Left ventricle myocardium inferior (tissue), 1 donor: ENCODE data around the gene TMUB2. TPM values are rescaled to one million over a fixed set of nuclear protein-coding genes. Genes with fewer than 3 reads are reported as not detected.

Experiments used
- DNase-seq: peaks from one replicate; pipeline ENCODE4 v3.0.0-alpha.2; 2020
- H3K27ac ChIP-seq: fragments of 200-600 bp; replicated peaks from 2 replicates; pipeline ENCODE4 v1.8.0; 2021
- H3K27me3 ChIP-seq: fragments of 200-600 bp; 2 replicates; pipeline ENCODE4 v1.8.0; 2021; ENCODE audit warnings: low read depth
- H3K36me3 ChIP-seq: fragments of 200-600 bp; 2 replicates; pipeline ENCODE4 v1.8.0; 2021
- H3K4me1 ChIP-seq: fragments of 200-600 bp; 2 replicates; pipeline ENCODE4 v1.8.0; 2021
- H3K4me3 ChIP-seq: fragments of 200-600 bp; 2 replicates; pipeline ENCODE4 v1.8.0; 2021; ENCODE audit warnings: mild to moderate bottlenecking, moderate library complexity
- H3K9me3 ChIP-seq: fragments of 200-600 bp; replicated peaks from 2 replicates; pipeline ENCODE4 v1.8.0; 2021
- CTCF ChIP-seq: fragments of 200-600 bp; IDR thresholded peaks from 2 replicates; pipeline ENCODE4 v1.8.0; 2021; ENCODE audit warnings: antibody characterized with exemption, mild to moderate bottlenecking, borderline replicate concordance
- intact Hi-C: fragments of 100-400 bp; cut with micrococcal nuclease; formaldehyde crosslinking; loops from one replicate; pipeline ENCODE4 v1.11.0; 2022
- total RNA-seq: library from RNA; stranded (reverse); fragmentation: NEBNext Ultra II Directional; extraction: Animal tissue kit (Norgen Biotek cat#: 25700); gene quantifications from one replicate; pipeline ENCODE4 v1.2.1, GENCODE V29; 2021
- donor health status: DM: no; HTN: yes; CAD: no; lungs with severe emphysema.

Gene TMUB2
- total RNA-seq, 1 donor from 2014 or later: 20.9 TPM

DNA sequence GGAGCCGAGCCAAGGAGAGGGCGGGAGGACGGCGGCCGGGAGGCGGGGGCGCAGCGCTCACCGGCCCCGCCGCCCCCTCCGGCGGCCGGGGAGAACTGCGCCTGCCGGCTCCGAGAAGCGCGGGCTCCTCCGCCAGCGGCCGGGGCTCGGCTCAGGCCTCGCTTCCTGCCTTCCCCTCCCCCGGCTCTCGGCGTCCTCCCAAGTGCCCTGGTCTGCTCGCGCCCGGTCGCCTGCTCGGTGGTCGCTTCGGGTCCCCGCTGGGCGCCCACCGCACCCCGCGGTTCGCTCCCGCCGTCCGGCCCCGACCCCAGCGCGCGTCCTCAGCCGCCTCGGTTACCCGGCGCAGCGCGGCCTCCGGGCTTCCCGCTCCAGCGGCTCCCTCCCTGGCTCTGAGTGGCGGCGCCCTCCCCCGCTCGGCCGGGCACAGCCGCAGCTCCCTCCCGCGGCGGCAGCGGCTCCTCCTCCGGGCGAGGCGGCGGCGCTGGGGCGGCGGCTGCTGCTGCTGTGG is 32.4 kb downstream of the TMUB2 start:
- Histone ChIP-seq H3K9me3 (no peaks in the 10 kb centered on the region), H3K4me3 (peak overlapping the region; percentile 84), H3K27ac (peak overlapping the region; percentile 100), H3K36me3 (peaks cover 33% of the 10 kb centered on the region), H3K27me3 (no peaks in the 10 kb centered on the region), H3K4me1 (peaks cover 69% of the 10 kb centered on the region)
- TF ChIP-seq CTCF: peak; percentile 59
- DNase-seq: no peak
- intact Hi-C loops: no loop called here

- Histone ChIP-seq H3K27me3 (no peaks in the 10 kb centered on the region), H3K27ac (peak within 1 kb of the TSS; percentile 100), H3K36me3 (peaks cover 27% of the 10 kb centered on the region), H3K9me3 (no peaks in the 10 kb centered on the region), H3K4me1 (peaks cover 74% of the 10 kb centered on the region), H3K4me3 (peak within 1 kb of the TSS; percentile 84)
- DNase-seq: peak; percentile 80
- no peak for TF ChIP-seq CTCF
- intact Hi-C loops: no loop called here
Measured at GRCh38 chr17:44219616-44220212, 32.9 kb downstream of the TMUB2 start, which contains the start of gene UBTF. UBTF (minus strand) TSS chr17:44219675; CDS start chr17:44218229, 1,446 bp downstream.

DNA sequence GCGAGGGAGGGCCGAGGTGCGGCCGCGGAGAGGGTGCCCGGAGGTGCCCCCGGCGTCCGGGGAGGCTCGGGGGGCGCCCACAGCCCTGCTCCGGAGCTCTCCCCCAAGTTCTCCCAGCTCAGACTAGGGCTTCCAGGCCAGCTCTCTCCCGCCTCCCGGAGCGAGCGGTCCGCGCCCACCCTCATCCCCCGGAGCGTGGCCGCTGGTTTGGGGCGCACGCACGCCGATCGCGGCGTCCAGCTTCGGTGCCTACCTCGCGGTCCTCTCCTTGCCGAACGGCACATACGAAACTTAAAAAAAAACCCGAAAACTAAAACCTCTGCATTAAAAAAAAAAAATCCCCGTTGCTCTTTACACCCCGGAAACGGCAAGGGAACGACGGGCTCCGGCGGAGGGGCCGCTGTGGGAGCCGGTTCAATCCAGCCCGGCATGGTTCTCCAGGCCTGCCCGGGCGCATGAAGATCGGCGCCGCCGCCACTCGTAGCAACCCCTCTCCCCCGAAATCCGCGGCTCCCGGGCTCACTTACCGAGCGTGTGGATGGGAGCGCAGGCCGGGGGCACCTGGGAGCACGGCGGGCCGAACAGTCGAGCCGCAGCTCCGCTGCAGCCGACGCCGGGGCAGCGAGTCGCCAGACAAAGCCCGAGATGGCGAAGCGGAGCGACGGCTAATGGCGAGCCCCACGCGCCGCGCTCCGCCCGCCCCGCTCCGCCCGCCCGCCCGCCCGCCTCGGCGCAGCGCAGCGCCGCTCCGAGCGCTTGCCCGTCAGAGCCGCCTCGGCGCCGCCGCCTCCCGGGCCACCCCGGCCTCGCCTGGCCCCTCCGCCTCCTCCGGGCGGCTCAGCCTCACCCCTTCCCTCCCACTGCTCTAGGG is 33.7 kb downstream of the TMUB2 start:
- DNase-seq: peak; percentile 51
- peaks cover 71% of the 10 kb centered on the region for H3K4me1 ChIP-seq
- no peaks in the 10 kb centered on the region for H3K27me3 ChIP-seq
- no peak for TF ChIP-seq CTCF
- H3K36me3 ChIP-seq: peaks cover 20% of the 10 kb centered on the region
- peak overlapping the region; percentile 84 for H3K4me3 ChIP-seq
- intact Hi-C loops: no loop called here
- H3K27ac ChIP-seq: peak overlapping the region; percentile 100
- no peaks in the 10 kb centered on the region for H3K9me3 ChIP-seq

DNA sequence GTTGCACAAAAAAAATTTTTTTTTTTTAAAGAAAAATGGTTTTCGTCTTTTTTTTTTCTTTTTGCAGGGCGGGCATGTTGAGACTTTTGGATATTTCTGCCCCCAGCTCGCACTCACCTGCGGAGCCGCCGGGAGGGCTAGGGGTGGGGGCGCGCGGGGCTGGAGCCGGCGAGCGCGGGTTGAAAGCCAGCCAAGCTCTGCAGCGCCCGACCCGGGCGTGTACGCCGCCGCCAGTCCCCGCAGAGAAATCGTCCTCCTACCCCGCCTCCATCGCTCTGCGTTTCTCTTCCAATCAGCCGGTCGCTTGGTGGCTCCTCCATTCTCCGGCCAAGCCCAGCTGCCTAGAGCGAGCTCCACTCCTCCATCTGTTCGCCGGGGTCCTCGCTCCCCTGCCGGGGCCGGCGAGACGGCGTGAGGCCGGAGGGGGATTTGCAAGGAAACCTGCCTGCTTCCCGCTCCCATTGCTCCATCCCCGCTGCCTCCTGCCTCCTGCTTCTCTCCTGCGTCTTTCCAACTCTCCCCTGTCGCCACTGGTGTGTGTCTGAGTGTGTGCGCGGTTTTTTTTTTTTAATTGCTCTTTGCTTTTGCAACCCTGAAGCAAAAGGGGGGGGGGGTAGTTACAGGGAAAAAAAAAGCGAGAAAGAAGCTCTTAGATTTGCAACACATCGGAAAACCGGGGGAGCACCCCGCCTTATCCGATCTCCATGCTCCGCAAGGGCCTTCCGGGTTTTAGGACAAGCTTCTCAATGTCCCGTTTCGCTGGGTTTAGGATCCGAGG is 34.5 kb downstream of the TMUB2 start:
- H3K4me1 ChIP-seq: peaks cover 65% of the 10 kb centered on the region
- peak overlapping the region; percentile 84 for H3K4me3 ChIP-seq
- peaks cover 12% of the 10 kb centered on the region for H3K36me3 ChIP-seq
- peak; percentile 27 for TF ChIP-seq CTCF
- intact Hi-C loops: no loop called here
- peak overlapping the region; percentile 100 for H3K27ac ChIP-seq
- H3K27me3 ChIP-seq: no peaks in the 10 kb centered on the region
- H3K9me3 ChIP-seq: no peaks in the 10 kb centered on the region
- peak; percentile 85 for DNase-seq

DNA sequence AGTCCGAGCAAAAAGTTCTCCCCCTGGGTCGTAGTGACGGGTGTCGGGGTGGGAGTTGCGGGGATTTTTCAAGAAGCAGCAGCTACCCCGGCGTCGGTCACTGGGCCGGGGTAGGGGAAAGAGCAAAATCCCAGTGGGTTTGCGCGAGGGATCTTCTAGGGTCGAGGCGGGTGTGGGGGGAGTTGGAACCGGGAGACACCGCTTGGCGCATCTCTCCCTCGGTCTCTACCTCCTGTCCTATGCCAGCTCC is 35.0 kb downstream of the TMUB2 start:
- Histone ChIP-seq H3K4me1 (peaks cover 60% of the 10 kb centered on the region), H3K27me3 (no peaks in the 10 kb centered on the region), H3K4me3 (peak overlapping the region; percentile 84), H3K9me3 (no peaks in the 10 kb centered on the region), H3K36me3 (peaks cover 6% of the 10 kb centered on the region), H3K27ac (peak overlapping the region; percentile 100)
- intact Hi-C loops: no loop called here
- no peak for TF ChIP-seq CTCF
- no peak for DNase-seq
